T-helper 9 cell (primary cell): ENCODE data around the gene CCR2.
"Not testable (repeated sequence)": the region's sequence is repeated elsewhere in the genome, so short reads cannot be mapped to it uniquely, and the experiment has no call there.

Experiments
- DNase-seq: peaks from one replicate; pipeline ENCODE4 v3.0.0-alpha.2; 2020

CCR2 gene

GRCh38 chr3:46380471-46381221 lies 26.7 kb downstream of the CCR2 start:
- no peak for DNase-seq

- DNase-seq: no peak
These were observed 27.7 kb downstream of the CCR2 start for GRCh38 chr3:46381625-46382024.

GRCh38 chr3:46383211-46383950 lies 29.5 kb downstream of the CCR2 start:
- no peak for DNase-seq

GRCh38 chr3:46383951-46384330 lies 30.0 kb downstream of the CCR2 start:
- DNase-seq: no peak

GRCh38 chr3:46386205-46386604 lies 32.3 kb downstream of the CCR2 start:
- DNase-seq: no peak

GRCh38 chr3:46388847-46389246 lies 34.9 kb downstream of the CCR2 start:
- DNase-seq: not testable (repeated sequence)

- no peak for DNase-seq
These were observed 35.4 kb downstream of the CCR2 start for GRCh38 chr3:46389306-46389705.

- not testable (repeated sequence) for DNase-seq
These were observed 37.6 kb downstream of the CCR2 start for GRCh38 chr3:46391526-46391925.

GRCh38 chr3:46393011-46393410 lies 39.1 kb downstream of the CCR2 start:
- DNase-seq: no peak

- DNase-seq: no peak
These were observed 39.9 kb downstream of the CCR2 start for GRCh38 chr3:46393554-46394434.

- DNase-seq: no peak
These were observed 41.3 kb downstream of the CCR2 start for GRCh38 chr3:46395210-46395661.

GRCh38 chr3:46395766-46396530 lies 42.0 kb downstream of the CCR2 start:
- DNase-seq: no peak

GRCh38 chr3:46397111-46397510 lies 43.2 kb downstream of the CCR2 start:
- DNase-seq: no peak

- no peak for DNase-seq
These were observed 44.5 kb downstream of the CCR2 start for GRCh38 chr3:46398186-46398955.

- DNase-seq: no peak
These were observed 45.2 kb downstream of the CCR2 start for GRCh38 chr3:46399098-46399497.

GRCh38 chr3:46399557-46399956 lies 45.6 kb downstream of the CCR2 start:
- no peak for DNase-seq

- DNase-seq: no peak
These were observed 46.3 kb downstream of the CCR2 start for GRCh38 chr3:46400000-46400734.

- DNase-seq: no peak
These were observed 46.9 kb downstream of the CCR2 start for GRCh38 chr3:46400846-46401245.

- no peak for DNase-seq
These were observed 47.7 kb downstream of the CCR2 start for GRCh38 chr3:46401579-46401978.

GRCh38 chr3:46402902-46403301 lies 49.0 kb downstream of the CCR2 start:
- not testable (repeated sequence) for DNase-seq
